ENCODE measurements around the gene SEMA4C.

GRCh38 chr2:96899413-96899741, 29.5 kb upstream of the SEMA4C start:
- TF ChIP-seq CTCF (IDR thresholded peaks at IDR 0.05), result no peak
- no peak for TF ChIP-seq POLR2A (IDR thresholded peaks at IDR 0.05)

All from testis (tissue), 2 donors.